Thoracic aorta (tissue), 2 donors: ENCODE measurements around the gene ZC3H12A. TPM values are rescaled to one million over a fixed set of nuclear protein-coding genes. Genes with fewer than 3 reads are reported as not detected.

Experiments used
- ATAC-seq: fragments of 150-250 bp; one replicate; pipeline ENCODE4 v1.8.0; 2017; ENCODE audit warnings: low read depth; ENCODE audit not compliant: insufficient number of reproducible peaks, low FRiP score
- DNase-seq: peaks from one replicate; pipeline ENCODE4 v3.0.0-alpha.2; 2020; ENCODE audit warnings: low spot score
- H3K27ac ChIP-seq, 2 donors: fragments of 200-600 bp; sonication (generic); 1 replicate in 1 of 2; 2 replicates in 1 of 2; pipeline ENCODE4 v1.5.1; 2016; ENCODE audit warnings: mild to moderate bottlenecking in 2 of 2, moderate library complexity in 2 of 2
- H3K27me3 ChIP-seq: fragments of 200-600 bp; sonication (generic); replicated peaks from 2 replicates; pipeline ENCODE4 v1.6.0; 2016; ENCODE audit warnings: mild to moderate bottlenecking; ENCODE audit not compliant: insufficient read depth
- H3K36me3 ChIP-seq: fragments of 200-600 bp; sonication (generic); one replicate; pipeline ENCODE4 v1.5.1; 2016
- H3K4me1 ChIP-seq, 2 donors: fragments of 200-600 bp; sonication (generic); 1 replicate in 1 of 2; 2 replicates in 1 of 2; pipeline versions ENCODE4 v1.5.1 to v1.6.0; 2016; ENCODE audit warnings: low read depth in 2 of 2, mild to moderate bottlenecking in 1 of 2; ENCODE audit not compliant: control insufficient read depth in 1 of 2
- H3K4me3 ChIP-seq: fragments of 200-600 bp; sonication (generic); 2 replicates; pipeline ENCODE4 v1.5.1; 2016; ENCODE audit warnings: mild to moderate bottlenecking
- H3K9me3 ChIP-seq: fragments of 200-600 bp; sonication (generic); 2 replicates; pipeline ENCODE4 v1.5.1; 2016
- total RNA-seq, 2 donors: library from RNA; depleted of rRNA; stranded (reverse); fragments of >200 nt; gene quantifications; one replicate each; pipeline versions ENCODE4 v1.1.0 to v1.2.3, GENCODE V29; 2016
- TF ChIP-seq, protein P1 (sequence below): fragments of 200-600 bp; sonication (generic); IDR thresholded peaks from one replicate; pipeline ENCODE4 v1.5.1; 2019; ENCODE audit warnings: antibody characterized with exemption

Gene ZC3H12A
- total RNA-seq, 2 donors from 2014 or later, result 22.1 to 32.4 TPM

DNA sequence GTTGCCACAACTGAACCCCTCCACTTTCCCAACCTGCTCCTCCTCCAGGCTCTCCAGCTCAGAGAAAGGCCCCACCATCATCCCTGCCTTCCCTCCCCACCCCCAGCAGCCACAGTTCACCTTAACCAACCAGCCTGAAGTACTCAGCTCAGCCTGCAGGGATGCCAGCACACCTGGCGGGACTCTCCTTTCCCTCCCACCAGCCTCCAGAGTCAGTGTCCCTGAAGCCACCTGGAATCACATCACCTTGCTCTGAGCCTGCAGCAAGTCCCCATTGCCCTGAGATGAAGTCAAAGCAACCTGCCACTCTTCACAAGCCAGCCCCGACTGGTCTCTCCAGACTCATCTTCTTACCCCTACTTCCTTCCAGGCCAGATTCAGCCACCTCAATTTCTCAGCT, 26.2 kb upstream of the ZC3H12A start:
- ATAC-seq (no peak), DNase-seq (no peak)
- no peak overlapping the region for H3K4me3 ChIP-seq
- TF ChIP-seq, protein P1, sequence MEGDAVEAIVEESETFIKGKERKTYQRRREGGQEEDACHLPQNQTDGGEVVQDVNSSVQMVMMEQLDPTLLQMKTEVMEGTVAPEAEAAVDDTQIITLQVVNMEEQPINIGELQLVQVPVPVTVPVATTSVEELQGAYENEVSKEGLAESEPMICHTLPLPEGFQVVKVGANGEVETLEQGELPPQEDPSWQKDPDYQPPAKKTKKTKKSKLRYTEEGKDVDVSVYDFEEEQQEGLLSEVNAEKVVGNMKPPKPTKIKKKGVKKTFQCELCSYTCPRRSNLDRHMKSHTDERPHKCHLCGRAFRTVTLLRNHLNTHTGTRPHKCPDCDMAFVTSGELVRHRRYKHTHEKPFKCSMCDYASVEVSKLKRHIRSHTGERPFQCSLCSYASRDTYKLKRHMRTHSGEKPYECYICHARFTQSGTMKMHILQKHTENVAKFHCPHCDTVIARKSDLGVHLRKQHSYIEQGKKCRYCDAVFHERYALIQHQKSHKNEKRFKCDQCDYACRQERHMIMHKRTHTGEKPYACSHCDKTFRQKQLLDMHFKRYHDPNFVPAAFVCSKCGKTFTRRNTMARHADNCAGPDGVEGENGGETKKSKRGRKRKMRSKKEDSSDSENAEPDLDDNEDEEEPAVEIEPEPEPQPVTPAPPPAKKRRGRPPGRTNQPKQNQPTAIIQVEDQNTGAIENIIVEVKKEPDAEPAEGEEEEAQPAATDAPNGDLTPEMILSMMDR, result no peak
- no peaks in the 10 kb centered on the region for H3K36me3 ChIP-seq
- H3K27ac ChIP-seq, result no peak overlapping the region
- H3K4me1 ChIP-seq, result no peaks in the 10 kb centered on the region
- no peaks in the 10 kb centered on the region for H3K27me3 ChIP-seq
- H3K9me3 ChIP-seq, result no peaks in the 10 kb centered on the region

DNA sequence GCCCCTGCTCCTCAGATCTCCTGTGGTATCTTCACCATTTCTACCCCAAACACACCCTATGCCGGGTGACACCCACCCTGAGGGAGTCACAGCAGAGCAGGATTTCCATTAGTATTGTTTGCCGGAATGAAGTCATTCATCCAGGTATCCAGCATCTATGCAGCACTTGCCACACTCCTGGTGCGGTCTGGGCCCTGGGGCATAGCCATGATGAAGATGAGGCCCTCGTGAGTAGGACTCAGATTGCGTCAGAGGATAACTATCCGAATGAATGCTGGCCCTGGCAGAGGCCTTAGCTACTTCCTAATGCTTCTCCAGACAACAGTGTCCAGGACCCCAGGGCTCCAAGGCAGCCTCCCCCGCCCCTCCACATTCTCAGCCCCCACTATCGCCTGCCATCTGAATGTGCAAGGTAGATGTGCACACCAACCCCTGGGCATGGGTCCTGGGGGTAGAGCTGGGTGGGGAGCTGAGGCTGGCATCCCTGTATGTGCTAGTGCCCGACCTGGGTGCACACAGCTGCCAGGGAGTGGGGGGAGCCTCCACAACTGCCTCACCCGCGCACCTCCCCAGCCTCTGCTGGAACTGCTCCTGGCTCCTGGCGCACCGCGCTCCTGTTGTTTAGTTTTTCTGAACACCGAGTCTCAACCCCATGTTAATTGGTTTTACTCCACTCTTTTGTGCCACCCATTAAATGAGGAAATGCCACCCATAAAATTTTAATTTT, 25.5 kb upstream of the ZC3H12A start:
- H3K4me1 ChIP-seq, result no peaks in the 10 kb centered on the region
- H3K9me3 ChIP-seq, result no peaks in the 10 kb centered on the region
- ATAC-seq, result no peak
- H3K36me3 ChIP-seq, result no peaks in the 10 kb centered on the region
- TF ChIP-seq, protein P1, result no peak
- H3K4me3 ChIP-seq, result no peak overlapping the region
- DNase-seq, result no peak
- no peaks in the 10 kb centered on the region for H3K27me3 ChIP-seq
- H3K27ac ChIP-seq, result no peak overlapping the region

DNA sequence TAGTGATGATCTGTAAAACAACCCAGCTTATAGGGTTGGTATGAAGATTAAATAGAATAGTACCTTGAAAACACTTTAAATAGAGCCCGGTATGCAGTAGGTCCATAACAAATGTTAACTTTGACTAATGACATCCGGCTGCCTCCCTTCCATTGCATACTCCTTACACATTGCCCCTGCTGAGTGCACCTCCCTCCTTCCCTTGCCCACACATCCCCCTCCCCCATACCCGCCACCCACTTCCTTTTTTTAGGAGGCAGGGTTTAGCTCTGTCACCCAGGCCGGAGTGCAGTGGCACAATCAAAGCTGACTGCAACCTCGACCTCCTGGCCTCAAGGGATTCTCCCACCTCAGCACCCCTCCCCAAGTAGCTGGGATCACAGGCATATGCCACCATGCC, 24.4 kb upstream of the ZC3H12A start:
- H3K27ac ChIP-seq, result no peak overlapping the region
- no peaks in the 10 kb centered on the region for H3K36me3 ChIP-seq
- H3K27me3 ChIP-seq, result no peaks in the 10 kb centered on the region
- H3K9me3 ChIP-seq, result no peaks in the 10 kb centered on the region
- no peak overlapping the region for H3K4me3 ChIP-seq
- DNase-seq (no peak), ATAC-seq (no peak)
- H3K4me1 ChIP-seq, result peaks cover 0 to under 1% of the 10 kb centered on the region in 2 donors
- TF ChIP-seq, protein P1, result no peak

DNA sequence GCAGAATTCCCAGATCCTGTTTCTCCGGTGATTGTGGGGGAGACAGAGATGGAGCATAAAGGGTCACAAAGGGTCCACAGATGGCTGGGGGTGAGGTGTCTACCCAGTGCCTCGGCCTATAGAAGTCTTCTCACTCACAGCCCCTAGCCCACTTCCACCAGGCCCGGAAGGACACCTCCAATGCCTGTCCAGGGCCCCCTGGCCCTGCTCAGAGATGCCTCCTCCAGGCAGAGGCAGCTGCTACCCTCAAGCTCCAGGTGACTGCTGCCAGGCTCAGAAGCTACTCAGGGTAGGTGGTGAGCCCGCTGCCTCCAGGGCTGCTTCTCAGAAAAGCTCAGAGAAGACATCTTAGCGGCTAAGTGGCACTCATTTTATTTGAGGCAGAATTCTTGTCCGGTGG, 22.0 kb upstream of the ZC3H12A start:
- H3K4me3 ChIP-seq, result no peak overlapping the region
- ATAC-seq (no peak), DNase-seq (no peak)
- no peak overlapping the region for H3K27ac ChIP-seq
- no peaks in the 10 kb centered on the region for H3K9me3 ChIP-seq
- H3K4me1 ChIP-seq, result peaks cover 0 to 5% of the 10 kb centered on the region in 2 donors
- H3K27me3 ChIP-seq, result no peaks in the 10 kb centered on the region
- TF ChIP-seq, protein P1, result no peak
- H3K36me3 ChIP-seq, result no peaks in the 10 kb centered on the region

DNA sequence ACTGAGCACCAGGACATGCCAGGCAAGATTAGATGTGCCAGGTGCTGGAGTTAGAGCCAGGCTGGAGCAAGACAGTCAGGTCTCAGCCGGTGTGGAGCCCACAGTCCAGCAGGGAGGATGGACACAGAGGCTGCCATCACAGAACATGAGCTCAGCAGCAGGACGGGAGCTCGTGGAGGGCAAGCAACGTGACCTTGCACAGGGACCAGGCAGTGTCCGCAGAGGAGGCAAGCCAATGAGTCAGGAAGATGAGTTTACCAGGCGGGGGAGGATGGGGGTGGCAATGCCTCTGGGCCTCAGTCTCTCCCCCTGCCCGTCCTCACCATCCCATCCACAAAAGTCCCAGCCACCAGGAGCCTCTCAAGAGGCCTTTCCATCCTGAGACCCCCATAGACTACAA, 20.7 kb upstream of the ZC3H12A start:
- DNase-seq (no peak), ATAC-seq (no peak)
- peaks cover 0 to 5% of the 10 kb centered on the region in 2 donors for H3K4me1 ChIP-seq
- no peak overlapping the region for H3K4me3 ChIP-seq
- TF ChIP-seq, protein P1, result no peak
- H3K36me3 ChIP-seq, result no peaks in the 10 kb centered on the region
- no peak overlapping the region for H3K27ac ChIP-seq
- H3K27me3 ChIP-seq, result no peaks in the 10 kb centered on the region
- no peaks in the 10 kb centered on the region for H3K9me3 ChIP-seq
